DOHH2 (cell line): Measurements from ENCODE around the gene RNU5B-1.

ENCODE experiments used
- EZH2phosphoT487 ChIP-seq: fragments of 200-600 bp; sonication (generic); IDR thresholded peaks from 2 replicates; pipeline ENCODE4 v1.6.1; 2017; ENCODE audit warnings: borderline replicate concordance, mild to moderate bottlenecking, antibody characterized with exemption, low read length, moderate library complexity, mixed read lengths
- TF ChIP-seq, protein P1 (sequence below): fragments of 200-600 bp; sonication (generic); IDR thresholded peaks from one replicate; pipeline ENCODE4 v1.5.1; 2014; ENCODE audit warnings: antibody characterized with exemption, mild to moderate bottlenecking, low read depth, low read length; ENCODE audit not compliant: poor library complexity, severe bottlenecking

DNA sequence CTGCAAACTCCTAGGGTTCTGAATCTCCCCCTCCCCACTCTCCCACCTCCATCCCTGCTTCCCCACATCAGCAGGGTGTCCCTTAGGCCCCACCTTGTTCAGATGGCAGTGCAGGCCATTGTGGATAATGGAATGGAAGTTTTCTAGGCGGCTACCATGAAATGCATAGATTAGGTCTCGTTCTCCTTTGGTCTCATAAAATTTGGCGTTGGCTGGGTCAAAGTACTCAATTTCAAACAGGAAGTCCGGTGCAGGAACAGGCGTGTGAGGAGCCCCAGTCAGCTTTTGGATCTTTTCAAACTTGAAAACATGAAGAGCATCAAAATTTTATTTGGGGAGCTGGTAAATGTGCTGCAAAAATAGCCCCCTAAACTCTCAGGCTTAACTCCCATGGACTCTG is 38.0 kb upstream of the RNU5B-1 start:
- TF ChIP-seq, protein P1, sequence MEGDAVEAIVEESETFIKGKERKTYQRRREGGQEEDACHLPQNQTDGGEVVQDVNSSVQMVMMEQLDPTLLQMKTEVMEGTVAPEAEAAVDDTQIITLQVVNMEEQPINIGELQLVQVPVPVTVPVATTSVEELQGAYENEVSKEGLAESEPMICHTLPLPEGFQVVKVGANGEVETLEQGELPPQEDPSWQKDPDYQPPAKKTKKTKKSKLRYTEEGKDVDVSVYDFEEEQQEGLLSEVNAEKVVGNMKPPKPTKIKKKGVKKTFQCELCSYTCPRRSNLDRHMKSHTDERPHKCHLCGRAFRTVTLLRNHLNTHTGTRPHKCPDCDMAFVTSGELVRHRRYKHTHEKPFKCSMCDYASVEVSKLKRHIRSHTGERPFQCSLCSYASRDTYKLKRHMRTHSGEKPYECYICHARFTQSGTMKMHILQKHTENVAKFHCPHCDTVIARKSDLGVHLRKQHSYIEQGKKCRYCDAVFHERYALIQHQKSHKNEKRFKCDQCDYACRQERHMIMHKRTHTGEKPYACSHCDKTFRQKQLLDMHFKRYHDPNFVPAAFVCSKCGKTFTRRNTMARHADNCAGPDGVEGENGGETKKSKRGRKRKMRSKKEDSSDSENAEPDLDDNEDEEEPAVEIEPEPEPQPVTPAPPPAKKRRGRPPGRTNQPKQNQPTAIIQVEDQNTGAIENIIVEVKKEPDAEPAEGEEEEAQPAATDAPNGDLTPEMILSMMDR = no peak
- TF ChIP-seq EZH2phosphoT487 = no peak
